HG03196 (cell line): ENCODE data around the gene AKAP7.
"Not testable (repeated sequence)": the region's sequence is repeated elsewhere in the genome, so short reads cannot be mapped to it uniquely, and the experiment has no call there.

Experiments used
- ATAC-seq: cut with Tn5 transposase; IDR thresholded peaks from one replicate; pipeline ENCODE4 v1.9.1; 2021; ENCODE audit not compliant: unreplicated experiment

AKAP7 gene

GRCh38 chr6:131250936-131251335 lies 115.7 kb downstream of the AKAP7 start:
- no peak for ATAC-seq

- ATAC-seq: no peak
These were observed 116.4 kb downstream of the AKAP7 start for GRCh38 chr6:131251590-131252199.

GRCh38 chr6:131255434-131255833 lies 120.2 kb downstream of the AKAP7 start:
- ATAC-seq: no peak

GRCh38 chr6:131255911-131256310 lies 120.6 kb downstream of the AKAP7 start:
- ATAC-seq: no peak

GRCh38 chr6:131257104-131257503 lies 121.8 kb downstream of the AKAP7 start:
- no peak for ATAC-seq

GRCh38 chr6:131258010-131258652 lies 122.9 kb downstream of the AKAP7 start:
- no peak for ATAC-seq

- ATAC-seq: no peak
These were observed 123.7 kb downstream of the AKAP7 start for GRCh38 chr6:131258816-131259476.

- ATAC-seq: not testable (repeated sequence)
These were observed 125.7 kb downstream of the AKAP7 start for GRCh38 chr6:131260960-131261359.

- no peak for ATAC-seq
These were observed 126.8 kb downstream of the AKAP7 start for GRCh38 chr6:131262060-131262459.

- no peak for ATAC-seq
These were observed 130.7 kb downstream of the AKAP7 start for GRCh38 chr6:131265939-131266338.

- no peak for ATAC-seq
These were observed 133.0 kb downstream of the AKAP7 start for GRCh38 chr6:131268303-131268702.

- ATAC-seq: no peak
These were observed 134.5 kb downstream of the AKAP7 start for GRCh38 chr6:131269565-131270391.

GRCh38 chr6:131270534-131270933 lies 135.3 kb downstream of the AKAP7 start:
- no peak for ATAC-seq

GRCh38 chr6:131275273-131275672 lies 140.0 kb downstream of the AKAP7 start:
- ATAC-seq: no peak

- no peak for ATAC-seq
These were observed 142.3 kb downstream of the AKAP7 start for GRCh38 chr6:131277591-131277990.

- ATAC-seq: peak; percentile 65
These were observed 146.4 kb downstream of the AKAP7 start for GRCh38 chr6:131281471-131282270.

- no peak for ATAC-seq
These were observed 147.1 kb downstream of the AKAP7 start for GRCh38 chr6:131282365-131282764.

GRCh38 chr6:131283466-131284175 lies 148.4 kb downstream of the AKAP7 start:
- no peak for ATAC-seq

- ATAC-seq: no peak
These were observed 150.3 kb downstream of the AKAP7 start for GRCh38 chr6:131285548-131285947.

- no peak for ATAC-seq
These were observed 151.3 kb downstream of the AKAP7 start for GRCh38 chr6:131286469-131287040.
